Right ventricle myocardium superior (tissue), 1 donor: ENCODE results near the gene PLXNB1. TPM values are rescaled to one million over a fixed set of nuclear protein-coding genes. Genes with fewer than 3 reads are reported as not detected.

Source experiments
- ATAC-seq: fragments of 200-7000 bp; cut with Tn5 transposase; one replicate; pipeline ENCODE4 v1.9.1; 2020; ENCODE audit warnings: mild to moderate bottlenecking; ENCODE audit not compliant: poor library complexity
- DNase-seq: peaks from one replicate; pipeline ENCODE4 v3.0.0-alpha.2; 2020
- intact Hi-C: fragments of 100-400 bp; cut with DNase I; formaldehyde crosslinking; loops from one replicate; pipeline ENCODE4 v1.11.2; 2022
- total RNA-seq: library from RNA; stranded (reverse); fragmentation: NEBNext Ultra II Directional; extraction: Animal tissue kit (Norgen Biotek cat#: 25700); gene quantifications from one replicate; pipeline ENCODE4 v1.2.1, GENCODE V29; 2021
- donor health status: DM: no; HTN: yes; CAD: no; lungs with severe emphysema.

PLXNB1 gene
- total RNA-seq, 1 donor from 2014 or later: 51.3 TPM

DNA sequence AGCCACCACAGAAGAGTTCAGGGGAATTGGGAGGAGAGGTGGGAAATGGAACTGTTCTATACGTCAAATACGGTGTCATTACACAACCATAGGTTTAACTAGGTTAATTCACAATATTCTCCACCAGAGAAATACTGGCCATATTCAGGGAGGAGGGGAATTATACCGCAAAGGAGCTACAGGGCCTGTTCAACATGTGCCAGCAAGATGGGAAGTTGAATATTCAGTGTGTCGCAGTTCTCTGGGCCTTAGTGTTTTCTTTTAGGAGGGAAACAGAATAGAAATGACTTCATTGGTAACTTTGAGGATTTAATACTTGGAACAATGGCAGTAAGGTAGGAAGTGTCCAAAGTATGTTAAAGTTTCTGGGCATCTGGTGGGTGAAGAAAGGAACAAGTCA lies 75.9 kb downstream of the PLXNB1 start:
- intact Hi-C loops: no loop called here
- no peak for ATAC-seq
- no peak for DNase-seq

Other genes starting within 250 kb of the PLXNB1 start
- gene CDC25A, start 241.7 kb downstream of the PLXNB1 start, total RNA-seq: 0.83 TPM
- gene CAMP, start 206.6 kb downstream of the PLXNB1 start, total RNA-seq: not detected
- 5.4 TPM for gene ZNF589, start 189.0 kb downstream of the PLXNB1 start, total RNA-seq
- 20.5 TPM for gene NME6, start 128.7 kb downstream of the PLXNB1 start, total RNA-seq
- gene SPINK8, start 96.4 kb downstream of the PLXNB1 start, total RNA-seq: not detected
- not detected for gene FBXW12, start 57.9 kb downstream of the PLXNB1 start, total RNA-seq
- 11.9 TPM for gene CCDC51, start 10.0 kb upstream of the PLXNB1 start, total RNA-seq
- gene TMA7, start 10.2 kb upstream of the PLXNB1 start, total RNA-seq: 237 TPM
- 3.2 TPM for gene ATRIP, start 16.7 kb upstream of the PLXNB1 start, total RNA-seq
- 47.9 TPM for gene SHISA5, start 74.1 kb upstream of the PLXNB1 start, total RNA-seq
- 1.1 TPM for gene PFKFB4, start 126.7 kb upstream of the PLXNB1 start, total RNA-seq
- not detected for gene UCN2, start 133.7 kb upstream of the PLXNB1 start, total RNA-seq
- gene COL7A1, start 165.2 kb upstream of the PLXNB1 start, total RNA-seq: 16.1 TPM
- 1,265 TPM for gene UQCRC1, start 179.6 kb upstream of the PLXNB1 start, total RNA-seq
- gene TMEM89, start 191.7 kb upstream of the PLXNB1 start, total RNA-seq: not detected
- 10.8 TPM for gene SLC26A6, start 205.4 kb upstream of the PLXNB1 start, total RNA-seq
- 0.16 TPM for gene CELSR3, start 232.8 kb upstream of the PLXNB1 start, total RNA-seq